ENCODE measurements around the gene FERMT1.

GRCh38 chr20:6126846-6127245 is 4.0 kb upstream of the FERMT1 start:
- TF ChIP-seq POLR2A (IDR thresholded peaks at IDR 0.05; ENCODE audit: low read length) (no peak), GATA1 (IDR thresholded peaks at IDR 0.05; ENCODE audit: low read depth, low read length) (no peak)

All from erythroblast (primary cell).